HEK293 (cell line): ENCODE results near the gene ZSCAN22.

Experiments used
- ATF2 ChIP-seq: fragments of 450-650 bp; formaldehyde crosslinking; IDR thresholded peaks from 2 replicates; pipeline ENCODE4 v1.5.1; 2016; ENCODE audit warnings: missing biosample characterization, missing genetic modification characterization, low read depth
- CTCF ChIP-seq: fragments of 450-650 bp; formaldehyde crosslinking; IDR thresholded peaks from 2 replicates; pipeline ENCODE4 v1.5.1; 2016; ENCODE audit warnings: missing biosample characterization, missing genetic modification characterization
- GLI4 ChIP-seq: fragments of 450-650 bp; formaldehyde crosslinking; IDR thresholded peaks from 2 replicates; pipeline ENCODE4 v1.5.1; 2016; ENCODE audit warnings: missing biosample characterization, missing genetic modification characterization
- YY1 ChIP-seq: fragments of 450-650 bp; formaldehyde crosslinking; IDR thresholded peaks from 2 replicates; pipeline ENCODE4 v1.5.1; 2018; ENCODE audit warnings: missing biosample characterization, missing genetic modification characterization
- ZBTB10 ChIP-seq: fragments of 450-650 bp; formaldehyde crosslinking; IDR thresholded peaks from 2 replicates; pipeline ENCODE4 v1.5.1; 2016; ENCODE audit warnings: missing biosample characterization, missing genetic modification characterization
- ZBTB26 ChIP-seq: fragments of 450-650 bp; formaldehyde crosslinking; optimal IDR thresholded peaks from 2 replicates; pipeline ENCODE3; 2016; ENCODE audit warnings: missing biosample characterization, mild to moderate bottlenecking, missing genetic modification characterization
- ZBTB44 ChIP-seq: fragments of 450-650 bp; IDR thresholded peaks from 2 replicates; pipeline ENCODE4 v1.5.1; 2018; ENCODE audit warnings: missing biosample characterization, mild to moderate bottlenecking, missing genetic modification characterization
- ZNF248 ChIP-seq: fragments of 450-650 bp; formaldehyde crosslinking; IDR thresholded peaks from 2 replicates; pipeline ENCODE4 v1.5.1; 2017; ENCODE audit warnings: missing biosample characterization, missing genetic modification characterization
- ZNF274 ChIP-seq, 2 experiments: fragments of 200-500 bp in 1 of 2; fragments of 450-650 bp in 1 of 2; sonication (Bioruptor generic) in 1 of 2; formaldehyde crosslinking in 1 of 2; IDR thresholded peaks; 2 replicates each; pipeline versions ENCODE4 v1.5.1 to v1.6.1; 2014 to 2016; ENCODE audit warnings: borderline replicate concordance in 1 of 2, inconsistent platforms in 1 of 2, low read length in 1 of 2, missing biosample characterization in 1 of 2, missing genetic modification characterization in 1 of 2
- ZNF558 ChIP-seq: fragments of 450-650 bp; formaldehyde crosslinking; IDR thresholded peaks from 2 replicates; pipeline ENCODE4 v1.5.1; 2016; ENCODE audit warnings: missing biosample characterization, missing genetic modification characterization
- ZNF623 ChIP-seq: fragments of 450-650 bp; formaldehyde crosslinking; IDR thresholded peaks from 2 replicates; pipeline ENCODE4 v1.5.1; 2016; ENCODE audit warnings: missing biosample characterization, missing genetic modification characterization
- ZNF747 ChIP-seq: fragments of 450-650 bp; formaldehyde crosslinking; IDR thresholded peaks from 2 replicates; pipeline ENCODE4 v1.5.1; 2016; ENCODE audit warnings: missing biosample characterization, missing genetic modification characterization
- ZNF791 ChIP-seq: fragments of 450-650 bp; formaldehyde crosslinking; IDR thresholded peaks from 2 replicates; pipeline ENCODE4 v1.5.1; 2016; ENCODE audit warnings: missing biosample characterization, missing genetic modification characterization

GRCh38 chr19:58350871-58351557 is 24.2 kb downstream of the ZSCAN22 start:
- TF ChIP-seq CTCF (tag by site-specific recombination) (no peak), ZNF747 (tag by site-specific recombination) (no peak), ATF2 (tag by site-specific recombination) (no peak), GLI4 (no peak), ZBTB26 (tag by site-specific recombination) (no peak), ZNF623 (no peak), ZNF248 (tag by site-specific recombination) (no peak), YY1 (no peak), ZBTB44 (no peak), ZNF791 (tag by site-specific recombination) (no peak), ZNF558 (tag by site-specific recombination) (no peak), ZBTB10 (no peak), ZNF274 (IDR thresholded peaks at IDR 0.05; ENCODE audit: low read length) (no peak), ZNF274 (tag by site-specific recombination; IDR thresholded peaks at IDR 0.05; ENCODE audit: borderline replicate concordance) (no peak)
